ENCODE data around the gene ACOT12.

GRCh38 chr5:81313686-81314085 is 80.2 kb downstream of the ACOT12 start:
- TF ChIP-seq CTCF (IDR thresholded peaks at IDR 0.05) (no peak), POLR2A (IDR thresholded peaks at IDR 0.05) (no peak)

Data from thyroid gland (tissue), 4 donors.